ENCODE measurements around the gene LGI4. TPM values are rescaled to one million over a fixed set of nuclear protein-coding genes. Genes with fewer than 3 reads are reported as not detected.

The LGI4 gene
- total RNA-seq, 1 donor = 0.72 TPM

DNA sequence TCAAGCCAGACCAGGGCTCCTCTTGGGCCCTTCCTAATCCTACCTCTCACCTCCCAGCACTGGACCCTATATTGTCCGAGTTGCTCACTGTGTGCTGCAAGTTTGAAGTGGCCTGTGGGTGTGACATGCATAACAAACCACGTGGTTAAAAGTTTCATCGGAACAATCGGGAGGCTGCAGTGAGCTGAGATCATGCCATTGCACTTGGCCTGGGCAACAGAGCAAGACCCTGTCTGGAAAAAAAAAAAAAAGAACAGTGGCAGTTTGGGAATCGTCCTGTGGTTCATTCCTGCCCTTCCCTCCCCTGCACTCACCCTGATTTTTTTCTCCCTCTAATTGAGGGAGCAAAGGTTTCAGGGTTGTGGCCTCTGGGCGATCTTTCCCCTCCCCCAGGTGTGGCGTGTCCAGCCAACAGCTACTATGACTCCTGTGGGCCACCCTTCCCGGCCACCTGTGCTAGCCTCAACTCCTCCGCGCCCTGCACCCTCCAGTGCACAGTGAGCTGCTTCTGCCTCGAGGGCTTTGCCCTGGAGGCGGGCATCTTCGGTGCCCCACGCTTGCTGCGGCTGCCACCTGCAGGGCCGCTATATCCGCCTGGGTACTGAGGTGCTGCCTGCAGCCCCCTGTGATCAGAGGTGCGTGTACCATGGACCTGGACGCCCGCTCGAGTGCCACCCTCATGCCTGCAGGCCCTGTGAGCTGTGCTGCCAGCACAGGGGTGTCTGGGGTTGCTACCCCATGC lies 35.5 kb downstream of the LGI4 start:
- Histone ChIP-seq H3K36me3 (ENCODE audit: insufficient read depth, low read length) (no peaks in the 10 kb centered on the region), H3K4me2 (ENCODE audit: insufficient read depth, low read length) (no peak overlapping the region), H3K79me2 (ENCODE audit: insufficient read depth, low read length) (no peaks in the 10 kb centered on the region), H3K27me3 (ENCODE audit: insufficient read depth, low read length) (no peaks in the 10 kb centered on the region), H3K4me3 (ENCODE audit: insufficient read depth, low read length) (no peak overlapping the region), H3K4me1 (ENCODE audit: insufficient read depth, low read length) (no peaks in the 10 kb centered on the region), H4K20me1 (ENCODE audit: insufficient read depth, low read length) (no peaks in the 10 kb centered on the region), H3K27ac (ENCODE audit: low read depth, low read length) (no peak overlapping the region), H3K9me3 (ENCODE audit: low read depth, low read length) (no peaks in the 10 kb centered on the region), H2AFZ (ENCODE audit: low read length) (no peak overlapping the region)
- DNase-seq (ENCODE audit: insufficient read length, low spot score, missing footprints) = peak; percentile 57
- TF ChIP-seq, protein P1, sequence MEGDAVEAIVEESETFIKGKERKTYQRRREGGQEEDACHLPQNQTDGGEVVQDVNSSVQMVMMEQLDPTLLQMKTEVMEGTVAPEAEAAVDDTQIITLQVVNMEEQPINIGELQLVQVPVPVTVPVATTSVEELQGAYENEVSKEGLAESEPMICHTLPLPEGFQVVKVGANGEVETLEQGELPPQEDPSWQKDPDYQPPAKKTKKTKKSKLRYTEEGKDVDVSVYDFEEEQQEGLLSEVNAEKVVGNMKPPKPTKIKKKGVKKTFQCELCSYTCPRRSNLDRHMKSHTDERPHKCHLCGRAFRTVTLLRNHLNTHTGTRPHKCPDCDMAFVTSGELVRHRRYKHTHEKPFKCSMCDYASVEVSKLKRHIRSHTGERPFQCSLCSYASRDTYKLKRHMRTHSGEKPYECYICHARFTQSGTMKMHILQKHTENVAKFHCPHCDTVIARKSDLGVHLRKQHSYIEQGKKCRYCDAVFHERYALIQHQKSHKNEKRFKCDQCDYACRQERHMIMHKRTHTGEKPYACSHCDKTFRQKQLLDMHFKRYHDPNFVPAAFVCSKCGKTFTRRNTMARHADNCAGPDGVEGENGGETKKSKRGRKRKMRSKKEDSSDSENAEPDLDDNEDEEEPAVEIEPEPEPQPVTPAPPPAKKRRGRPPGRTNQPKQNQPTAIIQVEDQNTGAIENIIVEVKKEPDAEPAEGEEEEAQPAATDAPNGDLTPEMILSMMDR (IDR thresholded peaks at IDR 0.05; ENCODE audit: extremely low read depth, low read depth, low read length) = no peak

DNA sequence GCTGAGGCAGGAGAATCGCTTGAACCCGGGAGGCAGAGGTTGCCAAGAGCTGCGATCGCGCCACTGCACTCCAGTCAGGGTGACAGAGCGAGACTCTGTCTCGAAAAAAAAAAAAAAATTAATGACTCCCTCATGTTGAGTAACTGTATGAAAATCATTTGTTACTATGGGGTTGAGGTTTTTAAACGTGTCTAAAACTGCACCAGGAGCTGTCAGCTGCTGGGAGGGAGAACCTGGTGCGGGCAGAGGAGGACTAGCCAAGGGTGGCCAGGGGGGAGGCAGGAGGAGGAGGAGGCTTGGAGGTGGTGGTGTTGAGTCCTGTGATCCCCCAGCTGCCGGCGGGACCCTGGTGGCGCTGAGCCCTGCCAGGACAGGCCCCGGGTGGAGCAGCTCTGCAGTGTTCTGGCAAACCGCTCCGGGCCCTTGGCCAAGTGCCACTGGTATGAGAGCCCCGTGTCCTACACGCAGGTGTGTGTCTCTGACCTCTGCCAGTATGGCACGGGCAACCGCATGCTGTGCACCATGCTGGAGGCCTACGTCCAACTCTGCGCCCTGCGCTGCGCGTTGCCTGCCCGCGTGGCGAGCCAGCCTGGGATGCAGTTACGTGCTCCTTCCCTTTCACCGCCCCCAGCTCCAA lies 36.3 kb downstream of the LGI4 start:
- Histone ChIP-seq H3K4me2 (ENCODE audit: insufficient read depth, low read length) (no peak overlapping the region), H2AFZ (ENCODE audit: low read length) (no peak overlapping the region), H3K9me3 (ENCODE audit: low read depth, low read length) (no peaks in the 10 kb centered on the region), H3K27me3 (ENCODE audit: insufficient read depth, low read length) (peaks cover 1% of the 10 kb centered on the region), H3K79me2 (ENCODE audit: insufficient read depth, low read length) (no peaks in the 10 kb centered on the region), H3K36me3 (ENCODE audit: insufficient read depth, low read length) (no peaks in the 10 kb centered on the region), H3K27ac (ENCODE audit: low read depth, low read length) (no peak overlapping the region), H4K20me1 (ENCODE audit: insufficient read depth, low read length) (no peaks in the 10 kb centered on the region), H3K4me3 (ENCODE audit: insufficient read depth, low read length) (no peak overlapping the region), H3K4me1 (ENCODE audit: insufficient read depth, low read length) (no peaks in the 10 kb centered on the region)
- TF ChIP-seq, protein P1 (IDR thresholded peaks at IDR 0.05; ENCODE audit: extremely low read depth, low read depth, low read length) = no peak
- DNase-seq (ENCODE audit: insufficient read length, low spot score, missing footprints) = peak; percentile 86

DNA sequence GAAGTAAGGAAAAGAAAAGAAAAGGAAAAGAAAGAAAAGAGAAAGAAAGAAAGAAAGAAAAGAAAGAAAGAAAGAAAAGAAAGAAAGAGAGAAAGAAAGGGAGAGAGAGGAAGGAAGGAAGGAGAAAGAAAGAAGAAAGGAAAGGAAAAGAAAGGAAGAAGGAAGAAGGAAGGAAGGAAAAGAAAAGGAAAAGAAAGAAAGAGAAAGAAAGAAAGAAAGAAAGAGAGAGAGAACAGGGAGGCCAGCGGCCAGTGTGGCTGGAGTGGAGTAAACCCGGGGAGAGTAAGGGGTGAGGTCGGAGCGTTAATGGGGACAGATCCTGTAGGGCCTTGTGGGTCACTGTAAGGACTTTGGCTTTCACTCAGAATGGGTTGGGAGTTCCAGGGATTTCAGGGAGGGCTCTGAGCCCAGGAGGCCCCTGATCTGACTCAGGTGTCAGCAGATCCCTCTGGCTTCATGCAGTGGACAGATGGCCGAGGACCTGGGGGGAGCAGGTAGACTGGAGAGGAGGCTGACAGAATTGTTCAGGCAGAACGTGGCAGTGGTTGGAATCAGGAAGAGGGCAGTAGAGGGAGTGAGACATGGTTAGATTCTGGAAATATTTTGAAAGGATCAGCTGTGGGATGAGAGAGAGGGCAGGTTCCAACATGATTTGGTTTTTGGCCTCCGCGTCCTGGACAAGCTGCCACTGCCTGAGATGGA lies 39.0 kb downstream of the LGI4 start:
- no peaks in the 10 kb centered on the region for H3K79me2 ChIP-seq (ENCODE audit: insufficient read depth, low read length)
- no peak overlapping the region for H3K27ac ChIP-seq (ENCODE audit: low read depth, low read length)
- peaks cover 3% of the 10 kb centered on the region for H3K27me3 ChIP-seq (ENCODE audit: insufficient read depth, low read length)
- H3K4me2 ChIP-seq (ENCODE audit: insufficient read depth, low read length) = no peak overlapping the region
- no peaks in the 10 kb centered on the region for H3K36me3 ChIP-seq (ENCODE audit: insufficient read depth, low read length)
- H3K4me1 ChIP-seq (ENCODE audit: insufficient read depth, low read length) = no peaks in the 10 kb centered on the region
- H4K20me1 ChIP-seq (ENCODE audit: insufficient read depth, low read length) = no peaks in the 10 kb centered on the region
- H3K9me3 ChIP-seq (ENCODE audit: low read depth, low read length) = no peaks in the 10 kb centered on the region
- H3K4me3 ChIP-seq (ENCODE audit: insufficient read depth, low read length) = no peak overlapping the region
- H2AFZ ChIP-seq (ENCODE audit: low read length) = no peak overlapping the region
- peak; percentile 71 for DNase-seq (ENCODE audit: insufficient read length, low spot score, missing footprints)
- TF ChIP-seq, protein P1 (IDR thresholded peaks at IDR 0.05; ENCODE audit: extremely low read depth, low read depth, low read length) = no peak

- Histone ChIP-seq H3K9me3 (ENCODE audit: low read depth, low read length) (no peaks in the 10 kb centered on the region), H4K20me1 (ENCODE audit: insufficient read depth, low read length) (no peaks in the 10 kb centered on the region), H3K27ac (ENCODE audit: low read depth, low read length) (no peak overlapping the region), H3K36me3 (ENCODE audit: insufficient read depth, low read length) (no peaks in the 10 kb centered on the region), H3K4me3 (ENCODE audit: insufficient read depth, low read length) (no peak overlapping the region), H3K4me2 (ENCODE audit: insufficient read depth, low read length) (no peak overlapping the region), H2AFZ (ENCODE audit: low read length) (no peak overlapping the region), H3K79me2 (ENCODE audit: insufficient read depth, low read length) (no peaks in the 10 kb centered on the region), H3K27me3 (ENCODE audit: insufficient read depth, low read length) (peaks cover 3% of the 10 kb centered on the region), H3K4me1 (ENCODE audit: insufficient read depth, low read length) (no peaks in the 10 kb centered on the region)
- TF ChIP-seq, protein P1 (IDR thresholded peaks at IDR 0.05; ENCODE audit: extremely low read depth, low read depth, low read length) = no peak
- DNase-seq (ENCODE audit: insufficient read length, low spot score, missing footprints) = no peak
Observed at GRCh38 chr19:35094656-35095055, 40.2 kb downstream of the LGI4 start.

Data from osteoblast (primary cell).